OCI-LY7 (cell line): ENCODE data around the gene DSCAM.

Experiments used
- CTCF ChIP-seq: fragments of 200-600 bp; sonication (generic); conservative IDR thresholded peaks from 2 replicates; pipeline ENCODE4 v1.5.1; 2014; ENCODE audit warnings: mild to moderate bottlenecking, antibody characterized with exemption, low read length, moderate library complexity, mixed read lengths
- EZH2phosphoT487 ChIP-seq: fragments of 200-600 bp; sonication (generic); IDR thresholded peaks from 2 replicates; pipeline ENCODE4 v1.6.1; 2018; ENCODE audit warnings: low read depth, borderline replicate concordance, mild to moderate bottlenecking, mixed run types, antibody characterized with exemption, low read length, moderate library complexity, mixed read lengths

- TF ChIP-seq CTCF: no peak
- TF ChIP-seq EZH2phosphoT487: no peak
Measured at GRCh38 chr21:40381111-40381510, 465.8 kb downstream of the DSCAM start.
